DND-41 (cell line): Measurements from ENCODE around the gene TSPAN5.

Experiments used
- ATAC-seq: fragments of 200-7000 bp; cut with Tn5 transposase; 3 replicates; pipeline ENCODE4 v1.9.1; 2021; ENCODE audit warnings: low read depth; ENCODE audit not compliant: insufficient read depth
- DNase-seq: peaks from one replicate; pipeline ENCODE4 v3.0.0-alpha.2; 2020
- H2AFZ ChIP-seq: 2 replicates; pipeline ENCODE4 v1.6.0; 2012; ENCODE audit warnings: low read depth, low read length
- H3K27ac ChIP-seq: 2 replicates; pipeline ENCODE4 v1.5.1; 2012; ENCODE audit warnings: low read length, inconsistent platforms
- H3K27me3 ChIP-seq: fragments of 200-600 bp; sonication (generic); 2 replicates; pipeline ENCODE4 v1.6.0; 2012; ENCODE audit warnings: low read length, mild to moderate bottlenecking, inconsistent platforms; ENCODE audit not compliant: insufficient read depth, poor library complexity
- H3K36me3 ChIP-seq: 2 replicates; pipeline ENCODE4 v1.5.1; 2012; ENCODE audit warnings: low read length, inconsistent platforms; ENCODE audit not compliant: insufficient read depth
- H3K4me1 ChIP-seq: 2 replicates; pipeline ENCODE4 v1.5.1; 2012; ENCODE audit warnings: mild to moderate bottlenecking, low read length; ENCODE audit not compliant: insufficient read depth
- H3K4me2 ChIP-seq: 2 replicates; pipeline ENCODE4 v1.6.0; 2012; ENCODE audit warnings: mild to moderate bottlenecking, moderate library complexity, low read length, inconsistent platforms; ENCODE audit not compliant: insufficient read depth
- H3K4me3 ChIP-seq, 2 experiments: fragments of 200-600 bp in 1 of 2; shearing (Covaris generic) in 1 of 2; 2 replicates each; pipeline ENCODE4 v1.5.1; 2012 to 2016; ENCODE audit warnings: inconsistent platforms in 2 of 2, low read length in 2 of 2, mild to moderate bottlenecking in 2 of 2, low read depth in 1 of 2, moderate library complexity in 1 of 2
- H3K79me2 ChIP-seq: 2 replicates; pipeline ENCODE4 v1.6.0; 2012; ENCODE audit warnings: low read length, inconsistent platforms; ENCODE audit not compliant: insufficient read depth
- H3K9ac ChIP-seq: 2 replicates; pipeline ENCODE4 v1.6.0; 2012; ENCODE audit warnings: low read depth, mild to moderate bottlenecking, inconsistent platforms, low read length, moderate library complexity
- H3K9me3 ChIP-seq: 2 replicates; pipeline ENCODE4 v1.5.1; 2012; ENCODE audit warnings: low read length, moderate library complexity, mild to moderate bottlenecking, inconsistent platforms; ENCODE audit not compliant: insufficient read depth, severe bottlenecking
- H4K20me1 ChIP-seq: 2 replicates; pipeline ENCODE4 v1.6.0; 2012; ENCODE audit warnings: low read length; ENCODE audit not compliant: insufficient read depth
- EZH2 ChIP-seq: IDR thresholded peaks from 3 replicates; pipeline ENCODE4 v1.6.1; 2012; ENCODE audit warnings: borderline replicate concordance, low read depth, mild to moderate bottlenecking, moderate library complexity, low read length, inconsistent platforms; ENCODE audit not compliant: severe bottlenecking
- TF ChIP-seq, protein P1 (sequence below): IDR thresholded peaks from 2 replicates; pipeline ENCODE4 v1.5.1; 2012; ENCODE audit warnings: borderline replicate concordance, low read length, moderate library complexity, mild to moderate bottlenecking; ENCODE audit not compliant: poor library complexity, severe bottlenecking; ENCODE audit errors: extremely low read depth

TSPAN5 gene

DNA sequence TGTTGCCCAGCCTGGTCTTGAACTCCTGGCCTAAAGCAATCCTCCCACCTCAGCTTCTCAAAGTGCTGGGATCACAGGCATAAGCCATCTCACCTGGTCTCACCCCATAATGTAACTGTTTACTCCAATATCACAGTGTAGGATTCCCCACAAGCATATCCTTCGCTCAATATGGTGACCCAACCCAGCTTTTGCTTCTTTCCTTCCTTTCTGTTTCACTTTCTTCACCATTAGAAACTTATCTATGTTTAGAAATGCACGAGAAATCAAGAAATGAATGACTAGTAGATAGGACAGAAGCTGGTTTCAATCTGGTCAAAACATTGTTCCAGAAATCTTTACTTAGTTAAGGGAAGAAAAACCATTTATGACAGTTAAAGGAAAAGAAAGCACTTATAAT is 18.9 kb downstream of the TSPAN5 start:
- H3K4me2 ChIP-seq: no peak overlapping the region
- no peaks in the 10 kb centered on the region for H3K79me2 ChIP-seq

DNA sequence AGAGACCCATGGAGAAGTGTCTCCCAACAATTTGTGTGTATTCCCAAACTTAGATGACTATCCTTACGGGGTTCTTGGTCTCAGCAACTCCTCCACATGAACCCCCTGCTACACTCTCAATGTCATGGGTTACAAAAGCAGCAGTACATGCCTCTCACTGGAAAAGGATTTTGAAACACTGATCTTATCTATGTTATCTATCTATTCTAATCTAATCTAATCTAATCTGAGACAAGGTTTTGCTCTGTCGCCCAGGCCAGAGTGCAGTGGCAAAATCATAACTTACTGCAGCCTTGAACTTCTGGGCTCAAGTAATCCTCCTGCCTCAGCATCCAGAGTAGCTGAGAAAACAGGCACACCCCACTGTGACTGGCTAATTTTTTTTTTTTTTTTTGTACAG is 19.3 kb downstream of the TSPAN5 start:
- DNase-seq (no peak), ATAC-seq (no peak)
- Histone ChIP-seq H3K4me3 (no peak overlapping the region), H3K27me3 (no peaks in the 10 kb centered on the region), H3K27ac (no peak overlapping the region), H3K9me3 (no peaks in the 10 kb centered on the region), H4K20me1 (no peaks in the 10 kb centered on the region), H3K4me2 (no peak overlapping the region), H3K9ac (no peak overlapping the region), H3K36me3 (no peaks in the 10 kb centered on the region), H2AFZ (no peak overlapping the region), H3K4me1 (no peaks in the 10 kb centered on the region), H3K79me2 (no peaks in the 10 kb centered on the region)
- TF ChIP-seq EZH2: no peak

More for the DNA sequence above, 18.9 kb downstream of the TSPAN5 start:
- Histone ChIP-seq H3K4me3 (no peak overlapping the region), H4K20me1 (no peaks in the 10 kb centered on the region), H3K9ac (no peak overlapping the region), H3K4me1 (no peaks in the 10 kb centered on the region), H3K36me3 (no peaks in the 10 kb centered on the region), H3K9me3 (no peaks in the 10 kb centered on the region), H2AFZ (no peak overlapping the region), H3K27me3 (no peaks in the 10 kb centered on the region), H3K27ac (no peak overlapping the region)
- TF ChIP-seq, protein P1, sequence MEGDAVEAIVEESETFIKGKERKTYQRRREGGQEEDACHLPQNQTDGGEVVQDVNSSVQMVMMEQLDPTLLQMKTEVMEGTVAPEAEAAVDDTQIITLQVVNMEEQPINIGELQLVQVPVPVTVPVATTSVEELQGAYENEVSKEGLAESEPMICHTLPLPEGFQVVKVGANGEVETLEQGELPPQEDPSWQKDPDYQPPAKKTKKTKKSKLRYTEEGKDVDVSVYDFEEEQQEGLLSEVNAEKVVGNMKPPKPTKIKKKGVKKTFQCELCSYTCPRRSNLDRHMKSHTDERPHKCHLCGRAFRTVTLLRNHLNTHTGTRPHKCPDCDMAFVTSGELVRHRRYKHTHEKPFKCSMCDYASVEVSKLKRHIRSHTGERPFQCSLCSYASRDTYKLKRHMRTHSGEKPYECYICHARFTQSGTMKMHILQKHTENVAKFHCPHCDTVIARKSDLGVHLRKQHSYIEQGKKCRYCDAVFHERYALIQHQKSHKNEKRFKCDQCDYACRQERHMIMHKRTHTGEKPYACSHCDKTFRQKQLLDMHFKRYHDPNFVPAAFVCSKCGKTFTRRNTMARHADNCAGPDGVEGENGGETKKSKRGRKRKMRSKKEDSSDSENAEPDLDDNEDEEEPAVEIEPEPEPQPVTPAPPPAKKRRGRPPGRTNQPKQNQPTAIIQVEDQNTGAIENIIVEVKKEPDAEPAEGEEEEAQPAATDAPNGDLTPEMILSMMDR: no peak
- TF ChIP-seq EZH2: no peak
- no peak for DNase-seq
- 0 out of 3 replicates have a peak, but pooled peaks have one; percentile 57 for ATAC-seq

DNA sequence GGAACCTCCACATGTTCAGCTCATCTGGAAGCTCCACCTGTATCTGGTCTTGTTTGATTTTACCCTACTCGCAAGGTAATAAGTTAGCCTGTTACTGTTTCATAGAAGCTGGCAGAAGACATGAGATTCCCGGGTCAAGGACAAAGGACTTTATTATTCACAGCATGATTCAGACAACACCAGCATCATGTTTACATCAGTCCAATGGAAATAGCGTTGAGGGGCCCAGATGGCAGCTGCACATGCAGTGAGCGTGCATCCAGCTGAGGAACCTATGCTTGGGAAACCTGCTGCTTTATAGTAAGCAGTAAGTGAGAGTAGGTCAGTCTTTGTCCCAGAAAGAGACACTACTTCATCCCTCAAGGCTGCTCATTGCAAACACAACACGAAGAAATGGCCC is 19.8 kb downstream of the TSPAN5 start:
- Histone ChIP-seq H3K27me3 (no peaks in the 10 kb centered on the region), H3K4me3 (no peak overlapping the region), H3K4me1 (no peaks in the 10 kb centered on the region), H3K4me2 (no peak overlapping the region), H3K27ac (no peak overlapping the region), H3K9me3 (no peaks in the 10 kb centered on the region), H3K79me2 (no peaks in the 10 kb centered on the region), H4K20me1 (no peaks in the 10 kb centered on the region), H3K9ac (no peak overlapping the region), H3K36me3 (no peaks in the 10 kb centered on the region), H2AFZ (no peak overlapping the region)
- no peak for ATAC-seq
- DNase-seq: no peak
- no peak for TF ChIP-seq EZH2
- TF ChIP-seq, protein P1: no peak

DNA sequence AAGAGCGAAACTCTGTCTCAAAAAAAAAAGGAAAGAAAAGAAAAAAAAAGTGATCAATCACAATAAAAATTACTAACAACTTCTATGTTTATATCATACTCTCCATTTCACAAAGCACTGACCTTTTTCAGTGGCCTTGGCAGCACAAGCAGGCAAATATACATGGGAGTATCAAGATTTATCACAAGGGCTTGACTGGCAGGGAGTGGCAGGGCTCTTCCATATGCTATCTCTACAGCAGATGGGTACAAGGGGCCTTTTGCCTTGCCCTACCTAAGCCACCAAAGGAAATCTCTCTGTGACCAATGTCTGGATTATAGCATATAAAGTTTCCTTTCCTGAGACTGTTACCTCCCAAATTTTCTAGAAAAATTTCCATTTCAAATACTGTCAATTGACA is 24.4 kb downstream of the TSPAN5 start:
- Histone ChIP-seq H3K9ac (no peak overlapping the region), H3K4me2 (no peak overlapping the region), H3K4me3 (no peak overlapping the region), H3K27me3 (no peaks in the 10 kb centered on the region), H3K79me2 (no peaks in the 10 kb centered on the region), H2AFZ (no peak overlapping the region), H3K36me3 (no peaks in the 10 kb centered on the region), H3K9me3 (no peaks in the 10 kb centered on the region), H4K20me1 (no peaks in the 10 kb centered on the region), H3K27ac (no peak overlapping the region), H3K4me1 (no peaks in the 10 kb centered on the region)
- ATAC-seq: no peak
- no peak for DNase-seq
- TF ChIP-seq, protein P1: no peak
- no peak for TF ChIP-seq EZH2
